H1 (cell line): ENCODE measurements around the gene IL31RA. TPM values are rescaled to one million over a fixed set of nuclear protein-coding genes. Genes with fewer than 3 reads are reported as not detected.

ENCODE experiments used
- CTCF ChIA-PET: fragments of 300-600 bp; sonication (Branson Sonifier 250); formaldehyde crosslinking; loops from one replicate; lab custom pipeline; 2021; ENCODE audit not compliant: partially characterized antibody; lab: Charles Lee
- POLR2A ChIA-PET: fragments of 300-600 bp; sonication (Branson Sonifier 250); formaldehyde crosslinking; loops from one replicate; lab custom pipeline; 2021; ENCODE audit warnings: inconsistent platforms; ENCODE audit not compliant: partially characterized antibody; lab: Charles Lee
- DNase-seq, 2 experiments: peaks; one replicate each; pipeline versions ENCODE4 v3.0.0 to v3.0.0-alpha.2; 2010 to 2022; ENCODE audit warnings: low spot score in 2 of 2, low read depth in 1 of 2, mixed read lengths in 1 of 2
- FAIRE-seq: peaks from 2 replicates; lab custom pipeline; 2011; peaks lifted over from hg19 to GRCh38; lab: Jason Lieb, UNC
- H2AFZ ChIP-seq: 2 replicates; pipeline ENCODE4 v1.8.1; 2012; ENCODE audit warnings: low read length, inconsistent platforms
- H2AK5ac ChIP-seq: 2 replicates; pipeline ENCODE4 v1.6.1; 2013; ENCODE audit warnings: low read depth, low read length
- H2BK120ac ChIP-seq: replicated peaks from 2 replicates; pipeline ENCODE3; 2013; ENCODE audit warnings: low read depth, low read length, inconsistent platforms
- H2BK12ac ChIP-seq: 2 replicates; pipeline ENCODE4 v1.6.1; 2013; ENCODE audit warnings: low read depth, low read length
- H2BK15ac ChIP-seq: 2 replicates; pipeline ENCODE4 v1.6.1; 2013; ENCODE audit warnings: low read length
- H2BK20ac ChIP-seq: 2 replicates; pipeline ENCODE4 v1.6.1; 2013; ENCODE audit warnings: low read length
- H2BK5ac ChIP-seq: 2 replicates; pipeline ENCODE4 v1.6.1; 2013; ENCODE audit warnings: low read depth, low read length
- H3K14ac ChIP-seq: 2 replicates; pipeline ENCODE4 v1.6.1; 2013; ENCODE audit warnings: inconsistent platforms; ENCODE audit not compliant: insufficient read length
- H3K18ac ChIP-seq: 2 replicates; pipeline ENCODE4 v1.6.1; 2013; ENCODE audit warnings: low read length; ENCODE audit errors: extremely low read depth
- H3K23ac ChIP-seq: 2 replicates; pipeline ENCODE4 v1.6.1; 2013; ENCODE audit warnings: inconsistent platforms; ENCODE audit not compliant: insufficient read length
- H3K23me2 ChIP-seq: 2 replicates; pipeline ENCODE4 v1.6.1; 2013; ENCODE audit warnings: low read depth, low read length
- H3K27ac ChIP-seq: 2 replicates; pipeline ENCODE4 v1.6.1; 2011; ENCODE audit warnings: low read depth, low read length, inconsistent platforms
- H3K27me3 ChIP-seq, 4 experiments: replicated peaks in 1 of 4; 1 replicate in 1 of 4; 2 replicates in 3 of 4; pipeline versions ENCODE4 v1.6.1 to v1.8.1; 2011 to 2013; ENCODE audit warnings: low read length in 3 of 4, mild to moderate bottlenecking in 3 of 4, inconsistent platforms in 2 of 4, mixed read lengths in 2 of 4, moderate library complexity in 1 of 4; ENCODE audit not compliant: control insufficient read depth in 3 of 4, insufficient read depth in 3 of 4; ENCODE audit errors: extremely low read depth in 1 of 4
- H3K36me3 ChIP-seq, 4 experiments: 2 replicates each; pipeline versions ENCODE4 v1.6.1 to v1.8.1; 2011 to 2013; ENCODE audit warnings: mild to moderate bottlenecking in 4 of 4, low read length in 3 of 4, moderate library complexity in 2 of 4, control low read depth in 1 of 4, inconsistent platforms in 1 of 4; ENCODE audit not compliant: insufficient read depth in 4 of 4, control insufficient read depth in 2 of 4
- H3K4ac ChIP-seq: replicated peaks from 2 replicates; pipeline ENCODE3; 2013; ENCODE audit warnings: low read length, low read depth, mixed read lengths, inconsistent platforms; ENCODE audit not compliant: insufficient read length
- H3K4me1 ChIP-seq, 4 experiments: replicated peaks in 1 of 4; 1 replicate in 1 of 4; 2 replicates in 3 of 4; pipeline versions ENCODE4 v1.6.1 to v1.8.1; 2011 to 2013; ENCODE audit warnings: low read length in 3 of 4, inconsistent platforms in 2 of 4, mixed read lengths in 1 of 4; ENCODE audit not compliant: insufficient read depth in 4 of 4, control insufficient read depth in 3 of 4
- H3K4me2 ChIP-seq, 2 experiments: 2 replicates each; pipeline versions ENCODE4 v1.6.1 to v1.8.1; 2011 to 2013; ENCODE audit warnings: low read depth in 2 of 2, low read length in 2 of 2, control low read depth in 1 of 2, inconsistent platforms in 1 of 2, mild to moderate bottlenecking in 1 of 2; ENCODE audit not compliant: insufficient read depth in 1 of 2
- H3K4me3 ChIP-seq, 4 experiments: fragments of 200-600, 300-600 bp in 1 of 4; sonication (generic), shearing (Covaris generic), sonication (Bioruptor Twin) in 1 of 4; 2 replicates each; pipeline versions ENCODE4 v1.5.1 to v1.8.1; 2011 to 2016; ENCODE audit warnings: low read length in 4 of 4, low read depth in 3 of 4, control low read depth in 2 of 4, inconsistent platforms in 2 of 4, mild to moderate bottlenecking in 2 of 4, mixed read lengths in 1 of 4, moderate library complexity in 1 of 4; ENCODE audit not compliant: insufficient read depth in 2 of 4; ENCODE audit errors: extremely low read depth in 1 of 4
- H3K56ac ChIP-seq: replicated peaks from 2 replicates; pipeline ENCODE3; 2013; ENCODE audit warnings: low read depth, mild to moderate bottlenecking, mixed read lengths, low read length, inconsistent platforms; ENCODE audit not compliant: insufficient read length
- H3K79me1 ChIP-seq: 2 replicates; pipeline ENCODE4 v1.6.1; 2013; ENCODE audit warnings: low read depth, low read length, control low read depth
- H3K79me2 ChIP-seq, 2 experiments: 2 replicates each; pipeline versions ENCODE4 v1.6.1 to v1.8.1; 2012 to 2013; ENCODE audit warnings: low read length in 2 of 2, mild to moderate bottlenecking in 2 of 2, inconsistent platforms in 1 of 2; ENCODE audit not compliant: insufficient read depth in 2 of 2, control insufficient read depth in 1 of 2
- H3K9ac ChIP-seq, 4 experiments: replicated peaks in 1 of 4; 1 replicate in 1 of 4; 2 replicates in 3 of 4; pipeline versions ENCODE4 v1.6.1 to v1.8.1; 2011 to 2013; ENCODE audit warnings: low read depth in 3 of 4, low read length in 3 of 4, control low read depth in 2 of 4, mild to moderate bottlenecking in 2 of 4, moderate library complexity in 2 of 4, inconsistent platforms in 1 of 4; ENCODE audit errors: extremely low read depth in 1 of 4
- H3K9me3 ChIP-seq, 2 experiments: 2 replicates each; pipeline versions ENCODE4 v1.6.1 to v1.8.1; 2012 to 2013; ENCODE audit warnings: mild to moderate bottlenecking in 2 of 2, moderate library complexity in 2 of 2, control low read depth in 1 of 2, inconsistent platforms in 1 of 2, low read depth in 1 of 2, low read length in 1 of 2, mixed read lengths in 1 of 2; ENCODE audit not compliant: insufficient read depth in 2 of 2
- H4K20me1 ChIP-seq, 2 experiments: replicated peaks in 1 of 2; 2 replicates each; pipeline versions ENCODE3 to v1.8.1; 2011 to 2013; ENCODE audit warnings: inconsistent platforms in 2 of 2, low read length in 2 of 2, mild to moderate bottlenecking in 1 of 2; ENCODE audit not compliant: insufficient read depth in 2 of 2, control insufficient read depth in 1 of 2
- H4K5ac ChIP-seq: 2 replicates; pipeline ENCODE4 v1.6.1; 2013; ENCODE audit warnings: low read length, low read depth, mixed read lengths, inconsistent platforms; ENCODE audit not compliant: insufficient read length
- H4K8ac ChIP-seq: 2 replicates; pipeline ENCODE4 v1.8.0; 2013; ENCODE audit warnings: mild to moderate bottlenecking, moderate library complexity, low read length, inconsistent platforms; ENCODE audit not compliant: insufficient read depth; ENCODE audit errors: extremely low read depth
- H4K91ac ChIP-seq: replicated peaks from 2 replicates; pipeline ENCODE3; 2013; ENCODE audit warnings: low read length, mixed read lengths, inconsistent platforms; ENCODE audit not compliant: insufficient read length
- BRCA1 ChIP-seq: IDR thresholded peaks from 2 replicates; pipeline ENCODE4 v1.6.1; 2012; ENCODE audit warnings: low read depth, low read length, improper control_type of control experiment
- CBX5 ChIP-seq: fragments of 300-800, 300-1000 bp; sonication (generic); IDR thresholded peaks from 2 replicates; pipeline ENCODE4 v1.7.1; 2016; ENCODE audit warnings: antibody characterized with exemption, low read length, low read depth
- CHD1 ChIP-seq: IDR thresholded peaks from 2 replicates; pipeline ENCODE4 v1.6.1; 2012; ENCODE audit warnings: low read depth, low read length, improper control_type of control experiment
- CHD2 ChIP-seq: IDR thresholded peaks from 2 replicates; pipeline ENCODE4 v1.6.1; 2012; ENCODE audit warnings: low read length, improper control_type of control experiment
- CTBP2 ChIP-seq: IDR thresholded peaks from 2 replicates; pipeline ENCODE4 v1.7.0; 2011; ENCODE audit warnings: borderline replicate concordance, mild to moderate bottlenecking, moderate library complexity, mixed read lengths, low read length; ENCODE audit not compliant: insufficient read depth, insufficient read length
- POU5F1 ChIP-seq: IDR thresholded peaks from 2 replicates; pipeline ENCODE4 v1.6.1; 2011; ENCODE audit warnings: low read depth, mild to moderate bottlenecking, low read length, moderate library complexity
- RXRA ChIP-seq: IDR thresholded peaks from 2 replicates; pipeline ENCODE4 v1.6.1; 2011; ENCODE audit warnings: low read depth, mild to moderate bottlenecking, low read length, moderate library complexity; ENCODE audit not compliant: insufficient read depth
- SIRT6 ChIP-seq: IDR thresholded peaks from one replicate; pipeline ENCODE4 v1.7.1; 2012; ENCODE audit warnings: low read length, inconsistent platforms
- SIX5 ChIP-seq: IDR thresholded peaks from 2 replicates; pipeline ENCODE4 v1.6.1; 2011; ENCODE audit warnings: mild to moderate bottlenecking, low read depth, low read length
- SUZ12 ChIP-seq: fragments of 200-600 bp; sonication (generic); IDR thresholded peaks from 2 replicates; pipeline ENCODE4 v1.6.1; 2012; ENCODE audit warnings: mild to moderate bottlenecking, inconsistent platforms, low read length, moderate library complexity, mixed read lengths
- YY1 ChIP-seq: IDR thresholded peaks from 2 replicates; pipeline ENCODE4 v1.6.1; 2011; ENCODE audit warnings: low read depth, mild to moderate bottlenecking, low read length
- ZNF274 ChIP-seq: IDR thresholded peaks from 2 replicates; pipeline ENCODE4 v1.7.0; 2012; ENCODE audit warnings: low read length, borderline replicate concordance; ENCODE audit errors: extremely low read depth
- WGBS, 2 experiments: shearing (Covaris generic) in 1 of 2; methylation state at CpG; one replicate each; pipeline versions ENCODE4 v1.1.6 to v1.1.7; 2013 to 2015; ENCODE audit warnings: low lambda C conversion rate in 2 of 2, mixed read lengths in 2 of 2, inconsistent platforms in 1 of 2, low coverage in 1 of 2, missing lambda C conversion rate in 1 of 2; ENCODE audit not compliant: insufficient replicate concordance in 2 of 2, insufficient coverage in 1 of 2, insufficient read length in 1 of 2; ENCODE audit errors: extremely low coverage in 1 of 2, missing lambda C conversion rate in 1 of 2; 5-methylcytosine and 5-hydroxymethylcytosine counted together
- polyA plus RNA-seq, 7 experiments: library from polyadenylated mRNA; depleted of rRNA in 3 of 7; stranded (reverse) in 5 of 7; unstranded in 2 of 7; fragments of >200 nt in 5 of 7; fragments of 200-250 nt in 2 of 7; gene quantifications; 1 replicate in 5 of 7; 2 replicates in 1 of 7; 4 replicates in 1 of 7; pipeline versions ENCODE4 v1.2.1 to v1.2.3, GENCODE V29; 2011 to 2013; ENCODE audit warnings: missing spikeins in 2 of 7, mixed read lengths in 2 of 7
- total RNA-seq: library from RNA; stranded (reverse); fragmentation: NEBNext Ultra II Directional; extraction: Animal tissue kit (Norgen Biotek cat#: 25700); gene quantifications from 2 replicates; pipeline ENCODE4 v1.2.1, GENCODE V29; 2021
- TF ChIP-seq, protein P1 (sequence below): IDR thresholded peaks from 2 replicates; pipeline ENCODE4 v1.6.1; 2012; ENCODE audit warnings: inconsistent platforms

IL31RA gene
- total and polyA plus RNA-seq, 2 of the 8 experiments (the other 6 are each of a cell fraction or from before 2014, with no cell fraction given), result not detected

DNA sequence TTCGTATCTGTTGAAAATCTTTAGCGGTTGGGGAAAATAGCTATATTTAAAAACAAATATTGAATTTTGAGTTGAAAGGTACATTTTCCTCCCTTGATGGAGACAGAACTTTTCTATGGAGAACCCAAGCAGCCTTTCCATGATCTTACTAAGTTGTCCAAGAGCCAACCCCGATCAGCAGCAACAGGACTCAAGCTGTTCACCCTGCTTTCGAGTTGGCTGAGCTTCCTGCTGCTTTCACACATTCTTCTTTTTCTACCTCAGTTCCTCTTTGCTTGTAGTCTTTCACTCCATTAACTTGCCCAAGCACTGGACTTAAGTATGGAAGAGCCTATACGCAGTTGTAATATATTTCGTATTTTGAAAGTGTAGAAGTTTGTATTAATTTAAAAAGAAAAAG lies 84.2 kb downstream of the IL31RA start:
- TF ChIP-seq SIRT6 (no peak), CTBP2 (no peak), CBX5 (no peak), BRCA1 (no peak), YY1 (no peak), RXRA (no peak), CHD2 (no peak), ZNF274 (no peak), POU5F1 (no peak), CHD1 (no peak), SIX5 (no peak), SUZ12 (no peak)
- TF ChIP-seq, protein P1, sequence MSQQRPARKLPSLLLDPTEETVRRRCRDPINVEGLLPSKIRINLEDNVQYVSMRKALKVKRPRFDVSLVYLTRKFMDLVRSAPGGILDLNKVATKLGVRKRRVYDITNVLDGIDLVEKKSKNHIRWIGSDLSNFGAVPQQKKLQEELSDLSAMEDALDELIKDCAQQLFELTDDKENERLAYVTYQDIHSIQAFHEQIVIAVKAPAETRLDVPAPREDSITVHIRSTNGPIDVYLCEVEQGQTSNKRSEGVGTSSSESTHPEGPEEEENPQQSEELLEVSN, result no peak
- H3K56ac ChIP-seq, result no peak overlapping the region
- H3K9me3 ChIP-seq, result no peaks in the 10 kb centered on the region
- H4K8ac ChIP-seq, result no peak overlapping the region
- H3K27me3 ChIP-seq, result peaks cover 0 to 1% (median 0%) of the 10 kb centered on the region in 4 experiments; a peak in 1 of 7 replicates
- DNase-seq, result no peak
- no peak overlapping the region for H3K18ac ChIP-seq
- no peak overlapping the region for H2BK20ac ChIP-seq
- H2BK15ac ChIP-seq, result no peak overlapping the region
- H3K23me2 ChIP-seq, result no peaks in the 10 kb centered on the region
- POLR2A ChIA-PET, result no interaction called here
- no peak overlapping the region for H4K91ac ChIP-seq
- no peak overlapping the region for H3K4me3 ChIP-seq
- no peak overlapping the region for H3K27ac ChIP-seq
- no peak overlapping the region for H3K4me2 ChIP-seq
- no peak for FAIRE-seq
- H3K9ac ChIP-seq, result no peak overlapping the region
- H3K79me1 ChIP-seq, result no peaks in the 10 kb centered on the region
- H4K5ac ChIP-seq, result no peak overlapping the region
- no peak overlapping the region for H2AFZ ChIP-seq
- WGBS, 2 experiments, result 90 to 100% methylated on average over 2 to 6 of the region's 6 CpGs
- no peaks in the 10 kb centered on the region for H3K79me2 ChIP-seq
- H2AK5ac ChIP-seq, result no peak overlapping the region
- no peaks in the 10 kb centered on the region for H3K4me1 ChIP-seq
- no peaks in the 10 kb centered on the region for H4K20me1 ChIP-seq
- no peak overlapping the region for H2BK120ac ChIP-seq
- H3K14ac ChIP-seq, result no peak overlapping the region
- CTCF ChIA-PET, result interaction anchor here (0.9 to 4.3 kb wide), 26 partner anchors 9 to 892 kb away, joined by 3 to 71 read pairs (median 4); partner anchors contain the start of gene ANKRD55
- H3K36me3 ChIP-seq, result no peaks in the 10 kb centered on the region
- no peak overlapping the region for H3K4ac ChIP-seq
- H2BK12ac ChIP-seq, result no peak overlapping the region
- H3K23ac ChIP-seq, result no peak overlapping the region
- H2BK5ac ChIP-seq, result no peak overlapping the region
